GM18511 (cell line): ENCODE measurements around the gene ARSG.
"Not testable (repeated sequence)": the region's sequence is repeated elsewhere in the genome, so short reads cannot be mapped to it uniquely, and the experiment has no call there.

Experiments
- ATAC-seq: cut with Tn5 transposase; IDR thresholded peaks from one replicate; pipeline ENCODE4 v1.9.1; 2021; ENCODE audit warnings: mild to moderate bottlenecking, moderate library complexity; ENCODE audit not compliant: unreplicated experiment

Gene ARSG

DNA sequence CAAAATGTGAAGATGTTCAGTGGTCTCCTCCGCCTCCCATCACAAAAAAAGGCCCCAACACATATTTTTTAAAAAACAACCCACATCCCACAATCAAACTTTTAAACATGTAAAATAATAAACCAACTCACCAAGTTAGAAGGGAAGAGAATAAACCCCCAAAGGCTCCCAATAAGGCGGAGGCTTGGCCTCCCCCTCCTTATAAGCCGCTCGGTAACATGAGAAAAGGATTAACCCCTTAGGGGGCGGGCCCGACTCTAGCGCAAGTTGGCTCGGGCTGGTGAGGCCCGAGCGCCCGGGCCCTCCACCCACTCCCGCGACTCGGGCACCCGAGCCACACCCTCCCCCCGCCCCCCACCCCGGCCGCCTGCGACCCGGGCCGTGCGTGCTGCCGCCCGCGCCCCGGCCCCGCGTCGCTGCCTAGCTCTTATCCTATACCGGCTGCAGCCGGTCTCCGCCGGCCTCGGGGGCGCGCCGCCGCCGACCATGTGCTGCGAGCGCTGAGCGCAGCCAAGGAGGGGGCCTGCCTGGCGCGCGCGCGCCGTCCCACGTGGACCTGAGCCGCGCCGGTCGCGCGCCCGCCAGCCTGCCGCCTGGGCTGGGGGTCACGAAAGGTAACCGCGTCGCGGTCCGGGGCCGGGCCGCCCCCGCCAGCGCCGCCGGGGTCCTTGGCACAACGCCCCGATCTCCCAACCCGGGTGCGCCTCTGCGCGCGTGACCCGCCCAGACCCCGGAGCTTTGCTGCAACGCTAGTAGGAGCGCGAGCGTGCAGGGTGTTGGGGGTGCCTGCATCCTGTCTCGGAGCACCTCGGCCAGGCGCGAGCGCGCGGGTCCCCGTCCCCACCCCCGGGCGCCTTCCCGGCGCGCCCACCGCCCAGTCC, at the start of gene ARSG, which contains the start of gene SLC16A6:
TSS of gene ARSG (plus strand) at position 541 of the 881 bp plus-strand sequence. CDS start 15,999 bp downstream, outside the sequence.
TSS of gene SLC16A6 (minus strand) at position 173 of the 881 bp plus-strand sequence. CDS start 12,807 bp downstream, outside the sequence.
- peak; percentile 52 for ATAC-seq

- ATAC-seq, result no peak
Measured at GRCh38 chr17:68246271-68247028, 44.8 kb upstream of the ARSG start.

DNA sequence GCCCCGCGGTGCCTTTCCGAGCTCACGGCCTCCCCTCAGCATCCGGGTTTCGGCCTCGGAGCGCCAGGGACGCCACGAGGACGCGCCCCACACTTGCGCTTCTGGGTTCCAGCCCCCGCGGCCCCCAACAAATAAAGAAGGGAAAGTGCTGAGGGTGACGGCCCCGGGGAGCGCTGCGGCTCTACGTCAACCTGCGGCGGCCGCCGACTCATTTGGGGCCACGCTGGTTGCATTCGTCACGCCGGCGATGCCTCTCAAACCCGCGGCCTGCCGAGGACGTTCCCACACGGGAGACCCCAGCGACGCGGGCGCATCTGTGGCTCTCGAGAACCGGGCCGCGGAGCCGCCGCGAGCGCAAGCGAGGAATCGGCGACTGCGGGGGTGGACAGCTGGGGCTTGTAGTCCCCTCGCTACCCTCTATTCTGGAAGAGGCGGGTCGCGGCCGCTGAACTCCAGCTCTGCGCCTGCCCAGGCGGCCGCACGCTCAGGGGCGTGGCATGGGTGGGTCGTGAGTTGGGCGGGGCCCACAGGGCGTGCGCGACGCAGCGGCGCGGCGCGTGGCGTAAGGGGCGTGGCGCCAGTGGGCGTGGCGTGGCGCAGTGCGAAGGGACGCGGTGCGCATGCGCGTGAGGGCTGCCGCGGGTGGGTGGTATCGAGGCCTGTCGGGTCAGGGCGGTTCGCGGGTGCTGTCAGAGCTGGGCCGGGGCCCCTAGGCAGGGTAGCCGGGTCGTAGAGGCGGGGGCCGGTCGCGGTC, 43.7 kb upstream of the ARSG start, which contains the start of gene AMZ2:
TSS of gene AMZ2 (plus strand) at position 599 of the 754 bp plus-strand sequence. CDS start 2,145 bp downstream, outside the sequence.
- peak; percentile 90 for ATAC-seq

DNA sequence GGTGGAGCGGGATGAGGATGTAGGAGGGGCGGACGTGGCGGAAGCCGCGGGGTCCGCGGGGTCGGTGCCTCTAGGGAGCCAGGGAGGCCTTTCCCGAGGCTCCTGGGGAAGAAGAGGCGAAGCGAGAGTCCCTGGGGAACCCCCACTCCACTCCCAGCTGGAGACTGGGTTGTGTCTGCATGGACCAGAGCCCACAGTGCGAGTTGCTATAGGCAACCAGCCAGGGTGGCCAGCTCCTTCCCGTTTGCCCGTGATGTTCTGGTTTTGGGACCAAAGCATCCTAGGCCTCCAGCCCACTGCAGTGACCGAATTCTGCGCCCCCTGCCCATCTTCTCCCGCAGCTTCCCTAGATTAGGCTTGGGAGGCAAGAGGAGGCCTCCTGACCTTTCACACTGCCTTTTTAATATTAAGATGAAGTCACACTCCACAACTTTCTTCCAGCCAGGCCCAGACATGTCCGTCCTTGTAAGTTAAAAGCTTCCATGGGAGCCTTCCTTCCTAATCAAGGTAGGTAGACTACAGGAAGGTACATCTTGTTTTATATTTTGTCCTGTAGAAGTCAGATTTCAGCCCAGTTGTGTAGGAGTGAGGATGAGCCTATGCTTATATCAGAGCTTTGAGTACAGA, 43.0 kb upstream of the ARSG start:
- peak; percentile 34 for ATAC-seq

DNA sequence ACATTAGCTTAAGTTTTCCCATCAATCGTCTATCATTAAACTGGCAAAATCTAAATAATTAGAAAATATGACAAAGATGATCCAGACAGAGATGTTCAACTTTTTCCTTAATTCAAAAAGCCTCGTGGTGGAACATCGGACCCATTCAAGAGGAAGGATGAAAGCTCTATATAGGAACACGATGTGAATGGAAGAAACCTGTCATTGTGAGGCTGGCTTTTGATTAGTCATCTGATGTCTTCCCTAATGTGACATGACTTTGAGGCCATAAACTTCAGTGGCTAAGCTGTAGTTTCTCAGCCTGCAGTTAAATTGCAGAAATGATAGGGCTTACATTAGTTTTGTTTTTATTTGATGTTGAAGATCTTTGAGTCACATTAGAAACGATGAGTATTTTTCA, 42.4 kb upstream of the ARSG start:
- ATAC-seq, result no peak

DNA sequence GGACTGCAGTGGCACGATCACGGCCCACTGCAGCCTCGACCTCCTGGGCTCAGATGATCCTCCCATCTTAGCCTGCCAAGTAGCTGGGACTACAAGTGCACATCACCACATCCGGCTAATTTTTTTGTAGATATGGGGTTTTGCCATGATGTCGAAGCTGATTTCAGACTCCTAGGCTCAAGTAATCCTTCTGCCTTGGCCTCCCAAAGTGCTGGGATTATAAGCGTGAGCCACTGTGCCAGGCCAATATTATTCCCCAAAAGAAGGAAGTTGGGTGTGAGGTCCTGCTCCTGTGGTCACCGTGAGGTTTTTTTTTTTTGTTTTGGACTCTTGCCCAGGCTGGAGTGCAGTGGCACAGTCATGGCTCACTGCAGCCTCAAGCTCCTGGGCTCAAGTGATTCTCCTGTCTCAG, 41.9 kb upstream of the ARSG start:
- ATAC-seq, result no peak

GRCh38 chr17:68253426-68253825, 37.9 kb upstream of the ARSG start:
- not testable (repeated sequence) for ATAC-seq

GRCh38 chr17:68255151-68255550, 36.1 kb upstream of the ARSG start:
- ATAC-seq, result no peak

GRCh38 chr17:68255731-68256538, 35.4 kb upstream of the ARSG start:
- ATAC-seq, result no peak

- ATAC-seq, result not testable (repeated sequence)
Measured at GRCh38 chr17:68256701-68257100, 34.6 kb upstream of the ARSG start.

GRCh38 chr17:68257934-68258333, 33.4 kb upstream of the ARSG start:
- no peak for ATAC-seq

- peak; percentile 91 for ATAC-seq
Measured at GRCh38 chr17:68258890-68259647, 32.2 kb upstream of the ARSG start.

- ATAC-seq, result not testable (repeated sequence)
Measured at GRCh38 chr17:68259648-68259951, 31.7 kb upstream of the ARSG start.

DNA sequence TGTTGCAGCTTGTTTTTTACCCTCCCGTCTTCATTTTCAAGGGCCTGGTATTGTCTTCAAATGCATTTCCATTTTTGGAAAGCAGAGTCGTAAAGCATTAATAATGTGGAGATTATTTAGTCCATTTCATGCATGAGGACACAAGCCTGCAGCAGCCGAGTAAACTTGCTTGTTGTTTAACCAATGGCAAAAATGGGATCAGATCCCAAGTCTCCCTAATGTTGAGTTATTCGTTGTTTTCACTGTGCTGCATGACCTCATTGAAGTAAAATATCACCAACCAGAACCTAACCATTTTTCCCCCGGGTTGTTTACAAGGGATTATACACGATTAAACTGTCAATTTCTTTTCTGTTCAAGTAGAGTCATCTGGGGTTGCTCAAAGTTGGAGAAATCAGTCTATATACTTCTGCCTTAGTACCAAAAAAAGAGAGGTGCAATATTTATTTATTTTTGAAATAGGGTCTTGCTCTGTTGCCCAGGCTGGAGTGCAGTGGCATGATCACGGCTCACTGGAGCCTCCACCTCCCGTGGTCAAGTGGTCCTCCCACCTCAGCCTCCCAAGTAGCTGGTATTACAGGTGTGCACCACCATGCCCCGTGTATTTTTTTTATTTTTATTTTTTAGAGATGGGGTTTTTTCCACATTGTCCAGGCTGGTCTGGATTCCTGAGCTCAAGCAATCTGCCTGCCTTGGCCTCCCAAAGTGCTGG, 31.1 kb upstream of the ARSG start:
- no peak for ATAC-seq

- not testable (repeated sequence) for ATAC-seq
Measured at GRCh38 chr17:68262467-68262866, 28.8 kb upstream of the ARSG start.

DNA sequence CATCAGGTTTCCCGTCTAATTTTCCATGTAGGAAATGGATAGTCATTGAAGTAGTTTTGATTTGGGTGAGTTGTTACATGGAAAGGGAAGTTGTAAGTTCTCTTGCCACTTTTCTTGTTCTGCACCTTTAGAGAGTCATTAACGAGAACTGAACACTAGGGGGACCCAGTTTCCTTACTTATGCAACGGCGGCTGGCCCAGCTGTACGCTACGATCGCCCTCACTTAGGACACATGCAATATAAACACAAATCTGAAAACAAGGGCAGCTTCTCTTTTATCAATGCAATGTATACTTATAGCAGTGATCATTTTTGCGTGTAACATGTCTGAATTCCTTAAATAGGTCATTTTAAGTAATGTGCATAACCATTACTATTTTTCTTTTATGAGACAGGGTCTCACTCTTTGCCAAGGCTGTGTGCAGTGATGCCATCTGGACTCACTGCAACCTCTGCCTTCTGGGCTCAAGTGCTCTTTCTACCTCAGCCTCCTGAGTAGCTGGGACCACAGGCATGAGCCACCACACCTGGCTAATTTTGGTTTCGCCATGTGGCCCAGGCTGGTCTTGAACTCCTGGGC, 28.1 kb upstream of the ARSG start:
- ATAC-seq, result peak; percentile 50

GRCh38 chr17:68265833-68266232, 25.5 kb upstream of the ARSG start:
- not testable (repeated sequence) for ATAC-seq

DNA sequence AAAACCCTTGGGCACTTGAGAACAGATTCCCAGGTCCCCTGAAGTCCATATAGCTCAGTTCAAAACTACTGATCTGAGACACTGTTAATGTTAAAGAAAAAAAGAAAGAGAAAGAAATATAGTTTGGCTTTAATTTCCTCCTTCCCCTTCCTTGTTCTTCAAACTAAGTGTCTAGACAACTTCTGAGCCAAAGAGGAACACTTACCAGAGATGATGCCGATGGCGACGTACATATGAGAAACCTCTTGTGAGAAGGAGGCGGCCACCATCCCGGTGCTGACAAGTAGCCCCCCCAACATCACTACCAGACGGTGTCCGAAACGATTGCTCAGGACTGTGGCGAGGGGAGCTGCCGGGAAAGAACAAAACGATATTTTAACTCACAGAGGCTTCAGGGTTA, 17.6 kb upstream of the ARSG start:
- no peak for ATAC-seq
